Measurements from ENCODE around the gene DIS3L.
"Not testable (repeated sequence)": the region's sequence is repeated elsewhere in the genome, so short reads cannot be mapped to it uniquely, and the experiment has no call there.

DIS3L gene

DNA sequence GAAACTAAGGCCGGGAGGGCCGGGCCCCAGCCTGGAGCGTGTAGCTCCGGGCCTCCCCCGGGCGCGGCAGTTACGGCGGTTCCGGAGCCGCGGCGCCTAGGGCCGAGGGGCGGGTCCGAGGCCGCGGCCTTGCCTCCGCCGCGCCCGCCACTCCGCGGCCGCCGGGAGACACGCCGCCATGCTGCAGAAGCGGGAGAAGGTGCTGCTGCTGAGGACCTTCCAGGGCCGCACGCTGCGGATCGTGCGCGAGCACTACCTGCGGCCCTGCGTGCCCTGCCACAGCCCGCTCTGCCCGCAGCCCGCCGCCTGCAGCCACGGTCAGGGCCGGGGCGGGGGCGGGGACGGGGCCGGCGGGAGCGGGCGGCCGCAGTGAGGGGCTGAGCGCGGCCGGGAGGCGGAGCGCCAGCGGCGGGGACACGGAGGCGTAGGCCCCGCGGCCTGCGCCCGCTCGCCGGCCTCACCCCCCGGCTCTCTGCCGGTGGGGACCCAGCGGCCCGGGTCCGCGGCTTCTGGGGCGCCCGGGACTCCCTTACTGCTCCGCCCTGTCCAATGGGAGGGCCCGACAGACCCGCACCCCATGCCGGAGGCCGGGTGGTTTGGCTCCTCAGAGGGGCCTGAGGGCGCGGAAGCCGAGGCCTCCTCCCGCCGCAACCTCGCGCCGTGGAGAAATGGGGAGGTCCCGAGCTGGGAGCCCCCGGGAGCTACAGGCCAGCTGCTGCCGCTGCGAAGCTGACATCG lies at the start of gene DIS3L:
TSS of gene DIS3L (plus strand) at position 150 of the 738 bp plus-strand sequence. CDS start at position 179, 29 bp downstream.
- no peak for FAIRE-seq

DNA sequence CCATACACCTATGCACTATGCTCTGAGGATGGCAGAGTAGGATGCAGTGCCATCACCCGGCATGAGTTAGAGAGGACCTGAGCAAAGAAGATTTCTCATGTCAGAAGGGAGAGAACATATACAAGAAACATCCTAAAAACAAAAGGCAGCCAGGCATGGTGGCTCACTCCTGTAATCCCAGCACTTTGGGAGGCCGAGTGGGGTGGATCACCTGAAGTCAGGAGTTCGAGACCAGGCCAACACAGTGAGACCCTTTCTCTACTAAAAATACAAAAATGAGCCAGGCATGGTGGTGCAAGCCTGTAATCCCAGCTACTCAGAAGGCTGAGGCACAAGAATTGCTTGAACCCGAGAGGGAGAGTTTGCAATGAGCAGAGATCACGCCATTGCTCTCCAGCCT lies 47.5 kb upstream of the DIS3L start:
- not testable (repeated sequence) for FAIRE-seq

DNA sequence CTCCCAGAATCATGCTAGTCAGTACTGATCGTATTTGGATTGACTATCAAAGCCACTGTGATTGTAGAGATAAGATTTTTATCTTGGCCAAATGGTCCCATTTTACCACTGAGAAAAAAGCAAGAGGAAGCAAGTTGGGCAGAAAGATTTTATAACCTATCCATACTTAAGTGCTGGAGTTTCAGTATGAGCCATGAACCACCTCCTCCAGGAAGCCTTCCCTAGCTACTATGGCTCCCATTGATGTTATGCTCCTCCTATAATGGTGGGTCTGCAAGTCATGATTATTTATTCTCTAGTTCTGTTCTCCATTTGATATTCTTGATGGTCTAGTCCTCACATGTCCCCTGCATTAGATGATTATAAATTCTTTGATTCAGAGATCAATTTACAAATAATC lies 46.4 kb upstream of the DIS3L start:
- FAIRE-seq = no peak

DNA sequence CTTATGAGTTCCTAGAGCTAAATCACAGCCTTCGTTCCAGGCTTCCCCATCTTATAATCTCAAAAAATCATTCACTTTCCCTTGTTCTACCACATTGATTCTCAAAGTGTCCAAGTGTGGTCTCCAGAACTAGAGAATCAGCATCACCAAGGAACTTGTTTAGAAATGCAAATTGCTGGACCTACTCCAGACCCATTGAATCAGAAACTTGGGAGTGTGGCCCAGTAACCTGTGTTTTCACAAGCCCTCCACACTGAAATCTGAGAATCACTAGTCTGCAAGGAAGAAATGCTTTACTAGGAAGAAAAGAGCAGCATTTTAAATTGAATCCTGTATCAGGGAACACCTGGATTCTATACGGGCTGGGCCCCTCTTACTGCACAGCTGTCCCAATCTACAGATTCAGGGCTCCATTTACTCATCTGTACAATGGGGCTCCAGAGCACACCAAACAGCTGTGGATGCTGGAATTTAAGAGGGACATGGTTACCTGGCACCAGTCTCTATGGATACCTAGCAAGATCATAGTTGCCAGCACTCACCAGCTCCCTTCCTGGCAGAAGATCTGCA lies 43.7 kb upstream of the DIS3L start:
- FAIRE-seq = no peak

DNA sequence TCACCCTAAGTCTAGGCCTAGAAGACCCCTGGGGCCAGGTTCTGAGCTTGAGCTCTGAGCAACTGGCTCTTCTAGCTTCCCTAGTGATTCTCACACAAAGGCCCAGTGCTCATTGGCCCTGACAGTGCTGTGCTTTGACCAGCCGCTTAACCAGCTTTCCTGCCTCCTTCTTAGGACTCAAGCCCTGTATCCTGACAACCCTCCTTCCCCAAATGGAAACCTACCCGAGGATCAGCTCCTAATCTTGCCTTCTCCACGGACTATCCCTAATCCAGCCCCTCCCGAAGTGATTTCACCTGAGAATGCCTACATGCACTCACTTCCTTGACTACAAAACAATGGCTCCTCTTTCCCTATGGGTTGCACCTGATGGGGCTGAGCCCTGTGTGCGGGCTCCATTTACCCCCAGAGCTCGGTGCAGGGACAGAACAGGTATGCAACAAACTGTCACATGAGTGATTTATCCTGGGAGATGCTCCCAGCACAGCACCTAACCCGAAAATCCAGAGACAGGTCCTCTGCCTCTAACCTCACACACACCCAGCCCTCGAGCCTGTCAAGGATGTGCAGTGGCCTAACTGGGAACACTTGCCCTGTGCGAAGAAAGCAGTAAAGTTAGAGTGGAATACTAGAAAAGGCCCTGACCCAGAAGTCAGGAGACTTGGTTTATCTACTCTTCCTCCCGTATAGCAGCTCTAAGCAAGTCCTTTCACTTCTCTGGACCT lies 42.1 kb upstream of the DIS3L start:
- no peak for FAIRE-seq

DNA sequence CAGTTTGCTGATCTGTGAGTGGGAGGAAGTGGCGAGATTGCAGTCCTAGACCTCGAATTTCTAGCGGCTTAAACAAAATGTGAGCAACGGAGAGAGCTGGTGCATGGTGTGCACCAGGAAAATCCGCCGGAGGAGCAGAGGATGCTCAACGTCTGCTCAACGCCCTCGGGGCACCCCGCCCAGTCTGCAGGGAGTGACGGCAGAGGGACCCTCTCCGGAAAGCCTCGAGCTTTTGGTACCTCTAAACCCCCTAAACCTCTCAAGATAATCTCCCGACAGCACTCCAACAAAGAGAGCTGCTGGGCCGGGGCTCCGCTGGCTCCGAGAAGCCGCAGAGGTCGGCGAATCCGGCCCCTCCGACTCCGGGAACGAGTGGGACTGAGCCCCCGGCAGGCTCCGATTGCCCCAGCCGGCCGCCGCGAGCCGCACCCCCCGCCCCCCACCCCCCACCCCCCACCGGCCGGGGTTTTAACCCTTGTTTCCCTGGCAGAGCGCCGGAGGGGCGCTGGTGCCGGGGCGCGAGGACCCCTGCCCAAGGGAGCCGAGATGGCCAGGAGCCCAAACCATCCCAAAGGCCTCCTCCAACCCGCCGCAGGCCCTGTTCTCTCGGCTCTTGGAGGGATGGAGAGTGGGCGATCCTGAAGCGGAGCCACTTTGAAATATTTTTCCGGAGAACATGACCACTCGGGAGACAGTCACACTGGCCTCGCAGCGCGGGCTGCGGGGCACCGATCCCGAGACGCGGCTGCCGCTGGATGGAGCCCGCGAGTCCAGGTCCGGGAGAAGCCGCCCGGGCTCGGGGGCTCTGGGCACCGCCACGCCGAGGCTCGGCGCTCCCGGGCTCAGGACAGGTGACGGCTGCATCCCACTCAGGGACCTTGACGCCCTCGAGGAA lies 41.3 kb upstream of the DIS3L start:
- FAIRE-seq = no peak

DNA sequence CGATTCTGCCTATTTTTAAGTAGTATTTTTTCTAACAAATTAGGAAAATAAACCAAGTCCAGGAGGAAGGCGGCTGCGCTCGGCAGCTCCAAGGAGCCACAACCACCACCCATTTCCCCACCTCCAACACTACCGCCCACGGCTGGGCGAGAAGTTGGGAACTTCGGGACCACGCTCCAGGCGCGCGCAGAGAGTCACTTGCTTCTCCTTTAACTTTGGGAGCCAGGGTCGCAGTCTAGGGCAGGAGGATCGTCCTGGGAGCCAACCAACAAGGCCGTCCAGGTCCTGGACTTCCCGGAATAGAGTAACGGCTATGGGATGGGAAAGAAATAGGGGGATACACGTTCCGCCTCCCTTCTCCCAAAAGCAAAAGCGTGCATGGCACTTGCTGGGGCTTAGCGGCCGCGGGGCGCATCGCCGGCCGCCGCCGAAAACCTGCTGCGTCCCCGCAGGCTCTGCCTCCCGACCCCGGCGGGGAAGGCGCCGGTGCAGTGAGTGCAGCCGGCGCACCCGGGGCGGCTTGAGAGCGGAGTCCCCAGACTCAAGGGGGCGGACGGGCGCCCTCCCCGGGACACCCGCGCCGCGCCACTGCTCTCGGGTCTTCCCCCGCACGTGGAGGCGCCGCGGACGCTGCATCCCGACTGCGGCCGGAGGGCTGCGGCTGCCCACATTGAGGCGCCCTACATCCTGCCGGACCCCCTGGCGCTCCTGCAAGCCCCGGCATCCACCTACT lies 40.5 kb upstream of the DIS3L start:
- FAIRE-seq = no peak

DNA sequence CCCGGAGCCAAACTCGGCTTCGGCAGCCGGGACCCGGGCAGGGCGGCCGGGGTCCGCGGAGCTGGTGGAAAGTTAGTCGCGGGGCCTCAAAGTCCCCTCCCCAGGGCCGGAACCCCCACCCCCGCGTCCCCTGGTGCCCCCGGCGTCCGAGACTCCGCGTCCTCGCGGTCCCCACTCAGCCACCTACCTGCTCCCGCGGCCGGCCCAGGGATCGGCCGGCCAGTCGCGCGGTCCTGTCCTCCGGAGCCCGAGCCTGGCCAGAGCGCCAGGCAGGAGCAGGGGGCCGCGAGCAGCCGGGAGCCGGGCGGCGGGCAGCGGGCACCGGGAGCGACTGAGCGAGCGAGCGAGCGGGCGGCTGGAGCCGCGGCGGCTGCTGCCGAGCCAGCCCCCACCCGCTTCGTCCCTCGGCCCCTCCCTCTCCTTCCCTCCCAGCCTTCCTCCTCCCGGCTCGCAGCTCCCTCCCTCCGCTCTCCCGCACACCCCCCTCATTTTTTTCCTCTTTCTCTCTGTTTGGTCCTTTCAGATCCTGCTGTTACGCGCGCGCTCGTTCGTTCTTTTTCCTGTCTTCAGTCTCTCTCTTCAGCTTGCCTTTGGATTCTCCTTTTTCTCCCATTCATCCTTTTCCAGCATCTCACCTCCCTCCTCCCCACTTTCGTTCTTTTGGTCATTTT lies 39.8 kb upstream of the DIS3L start, which contains the start of gene MEGF11:
TSS of gene MEGF11 (minus strand) at position 333 of the 671 bp plus-strand sequence. CDS start 125,347 bp downstream, outside the sequence.
- no peak for FAIRE-seq

DNA sequence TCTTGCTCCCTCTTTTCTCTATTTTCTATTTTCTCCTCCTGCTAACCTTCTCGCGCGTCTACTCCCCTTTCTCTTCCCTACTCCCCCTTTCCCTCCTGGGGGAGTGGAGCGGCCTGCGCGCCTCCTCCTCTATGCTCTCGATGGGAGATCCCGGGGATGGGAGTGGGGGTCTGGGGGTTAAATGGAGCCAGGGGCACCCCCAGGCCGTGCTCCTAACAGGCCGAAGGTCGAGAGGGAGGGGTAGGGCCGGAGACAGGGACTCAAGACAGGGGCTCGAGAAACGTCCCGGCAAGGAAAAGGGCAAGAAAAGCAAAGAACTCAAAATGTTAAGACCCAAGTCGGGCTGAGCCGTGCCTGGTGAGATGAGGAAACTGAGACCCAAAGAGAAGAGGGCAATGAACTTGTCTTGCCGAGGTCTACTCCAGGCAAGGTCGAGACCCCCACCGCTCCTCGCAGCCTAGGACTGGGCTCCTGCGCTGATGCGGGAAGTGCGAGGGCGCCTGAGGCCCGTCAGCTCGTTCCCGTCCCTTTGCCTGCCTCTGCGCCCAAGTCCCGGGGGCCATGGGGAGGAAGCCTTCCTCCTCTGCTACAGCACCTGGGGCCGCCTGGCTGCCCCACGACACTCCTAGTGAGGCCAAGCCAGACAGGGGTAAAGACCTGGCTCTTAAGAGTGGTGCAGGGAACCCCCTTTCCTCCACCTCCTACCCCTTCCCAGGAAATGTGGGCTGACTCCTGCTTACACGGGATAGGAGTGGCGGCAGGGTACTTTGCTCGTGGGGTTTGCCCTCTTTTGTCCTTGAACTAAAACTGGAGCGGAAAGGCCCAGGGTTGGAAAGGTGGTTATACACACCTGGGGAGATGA lies 39.0 kb upstream of the DIS3L start:
- no peak for FAIRE-seq

DNA sequence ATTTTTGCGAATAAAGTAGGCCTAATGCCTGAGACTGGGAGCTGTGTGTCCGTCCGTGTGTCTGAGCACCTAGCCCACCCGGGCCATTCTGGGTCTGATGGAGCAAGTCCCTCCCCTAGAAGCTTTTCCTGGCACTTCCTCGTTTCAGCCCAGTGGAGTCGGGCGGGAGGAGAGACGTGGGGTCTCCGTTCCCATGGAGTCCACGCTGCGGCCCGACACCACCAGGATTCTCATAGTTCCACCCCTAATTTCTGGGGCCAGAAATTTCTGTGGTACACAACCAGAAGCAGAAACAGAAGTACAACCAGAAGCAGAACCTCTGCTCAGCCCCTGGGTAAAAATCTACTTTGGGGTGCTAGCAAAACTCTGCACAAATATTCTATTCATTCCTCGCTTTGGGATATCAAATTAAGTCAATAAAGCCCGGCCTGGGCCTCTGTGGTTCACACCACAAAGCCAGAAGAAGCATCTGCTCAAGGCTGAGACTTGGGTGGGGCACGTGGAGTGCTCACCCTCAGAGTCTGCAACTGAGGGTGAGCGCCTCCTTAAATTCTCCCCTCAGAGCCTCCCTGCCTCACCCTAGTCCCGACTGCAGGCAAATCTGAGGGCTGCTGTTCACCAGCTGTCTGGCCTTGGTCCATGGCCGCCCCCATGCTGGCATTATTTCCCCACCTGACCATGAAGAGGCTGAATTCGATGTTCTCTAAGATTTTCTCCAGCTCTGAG lies 38.3 kb upstream of the DIS3L start:
- FAIRE-seq = no peak

DNA sequence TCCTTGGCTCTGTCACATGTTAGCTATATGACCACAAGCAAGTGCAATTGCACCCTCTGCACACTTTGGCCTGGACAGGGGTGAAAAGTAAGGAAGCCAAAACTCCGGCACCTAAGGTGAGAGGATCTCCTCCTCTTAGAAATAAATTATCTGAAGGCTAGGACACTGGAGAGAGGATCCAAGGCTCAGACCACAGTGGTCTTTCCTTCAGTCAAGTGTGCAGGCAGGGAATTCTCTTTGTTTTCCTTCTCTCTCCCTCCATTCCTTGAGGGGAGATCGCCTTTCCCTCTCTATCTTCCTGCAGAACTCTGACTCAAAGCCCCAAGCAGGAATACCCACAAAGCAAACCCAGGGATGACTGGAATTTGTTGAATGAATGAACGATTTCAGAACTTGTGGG lies 36.7 kb upstream of the DIS3L start:
- FAIRE-seq = no peak

DNA sequence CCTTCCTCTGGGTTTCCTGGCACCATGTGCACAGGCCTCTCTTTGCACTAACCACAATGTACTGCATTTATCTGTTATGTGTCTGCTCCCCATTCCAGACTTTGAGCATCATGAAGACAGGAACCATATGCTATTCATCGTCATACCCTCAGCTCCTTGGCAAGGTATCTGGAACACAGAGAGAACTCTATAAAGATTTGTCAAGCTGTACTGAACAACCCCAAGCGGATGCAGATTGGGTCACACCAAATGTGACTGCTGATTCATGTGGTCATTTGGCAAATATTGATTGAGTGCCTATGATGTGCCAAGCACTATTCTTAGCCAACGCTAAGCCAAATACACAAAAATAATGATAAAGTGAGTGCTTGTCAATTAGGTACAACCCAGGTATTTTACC lies 32.3 kb upstream of the DIS3L start:
- no peak for FAIRE-seq

DNA sequence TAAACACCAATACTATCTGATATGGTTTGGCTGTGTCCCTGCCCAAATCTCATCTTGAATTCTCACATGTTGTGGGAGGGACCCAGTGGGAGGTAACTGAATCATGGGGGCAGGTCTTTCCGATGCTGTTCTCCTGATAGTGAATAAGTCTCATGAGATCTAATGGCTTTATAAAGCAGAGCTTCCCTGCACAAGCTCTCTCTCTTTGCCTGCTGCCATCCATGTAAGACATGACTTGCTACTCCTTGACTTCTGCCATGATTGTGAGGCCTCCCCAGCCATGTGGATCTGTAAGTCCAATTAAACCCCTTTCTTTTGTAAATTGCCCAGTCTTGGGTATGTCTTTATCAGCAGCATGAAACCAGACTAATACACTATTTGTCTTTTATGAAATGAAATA lies 30.5 kb upstream of the DIS3L start:
- not testable (repeated sequence) for FAIRE-seq

DNA sequence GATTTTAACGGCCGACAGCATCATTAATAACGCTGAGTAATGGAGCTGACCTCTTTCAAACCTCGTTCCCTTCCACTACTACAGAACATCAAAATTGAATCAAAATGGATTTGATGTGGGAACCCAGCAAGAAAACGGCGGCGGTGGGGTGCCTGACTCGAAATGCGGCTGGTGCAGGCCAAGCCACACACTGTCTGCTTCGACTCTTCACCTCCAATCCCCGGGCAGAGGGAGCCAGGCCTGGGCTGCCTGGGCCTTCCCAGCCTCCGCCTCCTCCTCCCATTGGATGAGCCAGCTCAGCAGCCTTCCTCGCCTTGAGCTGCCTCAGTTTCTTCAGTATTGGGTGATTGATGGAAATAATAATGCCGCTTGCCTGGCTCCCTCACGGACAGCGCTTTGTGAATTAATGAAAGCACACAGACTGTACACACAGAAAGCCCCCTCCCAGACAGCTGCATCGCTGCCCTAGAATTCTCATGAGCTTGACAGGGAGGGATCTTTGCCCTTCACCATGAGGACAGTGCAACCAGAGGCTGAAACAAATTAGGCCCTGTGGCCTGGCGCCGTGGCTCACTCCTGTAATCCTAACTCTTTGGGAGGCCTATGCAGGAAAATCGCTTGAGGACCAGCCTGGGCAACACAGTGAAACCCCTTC lies 28.4 kb upstream of the DIS3L start:
- FAIRE-seq = no peak

DNA sequence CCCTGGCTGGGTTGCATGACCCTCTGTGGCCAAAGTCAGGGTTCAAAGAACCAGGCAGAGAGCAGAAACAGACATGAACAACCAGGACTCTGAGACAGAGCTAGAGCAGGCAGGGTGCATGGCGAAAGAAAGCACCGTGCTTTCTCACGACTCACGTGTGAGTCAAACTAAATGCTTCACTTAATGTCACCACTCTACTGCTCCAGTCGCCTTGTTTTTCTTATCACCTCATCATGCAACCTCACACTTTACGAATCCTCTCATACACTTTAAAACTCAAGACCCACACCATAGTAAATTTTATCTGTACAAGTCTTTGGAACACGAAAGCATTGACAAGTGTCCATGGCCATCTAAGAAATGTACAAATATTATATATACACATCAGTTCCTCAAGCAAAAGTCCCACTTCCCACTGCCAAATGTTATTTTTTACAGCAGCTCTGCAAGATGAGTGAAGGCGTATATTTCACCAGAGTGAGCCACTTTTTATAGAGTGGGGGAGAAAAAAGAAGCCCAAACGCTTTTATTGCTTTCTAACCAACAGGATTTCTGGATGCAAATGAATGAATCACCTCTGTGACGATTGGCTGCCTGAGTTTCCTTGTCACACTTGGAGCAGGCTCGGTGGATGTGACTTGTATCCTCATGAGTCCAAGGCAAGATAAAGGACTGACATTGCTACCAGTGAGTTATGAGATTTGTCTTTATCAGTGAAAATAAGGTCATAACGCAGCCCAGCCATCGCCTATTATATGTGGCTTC lies 23.9 kb upstream of the DIS3L start:
- FAIRE-seq = no peak

DNA sequence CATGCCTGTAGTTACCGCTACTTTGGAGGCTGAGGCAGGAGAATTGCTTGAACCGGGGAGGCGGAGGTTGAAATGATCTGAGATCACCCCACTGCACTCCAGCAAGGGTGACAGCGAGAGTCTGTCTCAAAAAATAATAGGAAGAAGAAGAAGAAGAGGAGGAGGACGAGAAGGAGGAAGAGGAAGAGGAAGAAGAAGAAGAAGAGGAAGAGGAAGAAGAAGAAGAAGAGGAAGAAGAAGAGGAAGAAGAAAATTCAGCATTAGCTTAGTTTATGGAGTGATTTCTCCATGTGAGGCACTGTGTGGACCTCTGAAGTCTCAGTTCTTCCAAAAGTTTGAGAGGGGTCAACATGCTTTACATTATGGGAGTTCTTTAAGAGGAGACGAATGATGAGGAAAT lies 22.4 kb upstream of the DIS3L start:
- no peak for FAIRE-seq

DNA sequence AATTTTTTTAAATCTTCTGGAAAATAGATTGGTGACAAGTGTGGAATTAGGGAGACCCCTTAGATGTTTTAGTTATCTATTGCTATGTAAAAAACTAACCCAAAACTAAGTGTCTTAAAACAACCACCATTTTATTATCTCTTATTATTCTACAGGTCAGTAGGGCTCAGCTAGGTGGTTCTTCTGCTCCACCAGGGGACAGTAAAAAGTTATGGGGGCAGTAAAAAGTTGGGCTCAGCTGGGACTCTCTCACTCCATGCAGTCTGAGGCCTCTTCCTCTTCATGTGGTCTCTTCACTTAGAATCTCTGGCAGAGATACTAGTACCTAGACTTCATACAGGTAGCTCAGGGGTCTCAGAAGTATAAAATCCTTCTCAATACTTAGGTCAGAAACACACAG lies 18.0 kb upstream of the DIS3L start:
- FAIRE-seq = no peak

DNA sequence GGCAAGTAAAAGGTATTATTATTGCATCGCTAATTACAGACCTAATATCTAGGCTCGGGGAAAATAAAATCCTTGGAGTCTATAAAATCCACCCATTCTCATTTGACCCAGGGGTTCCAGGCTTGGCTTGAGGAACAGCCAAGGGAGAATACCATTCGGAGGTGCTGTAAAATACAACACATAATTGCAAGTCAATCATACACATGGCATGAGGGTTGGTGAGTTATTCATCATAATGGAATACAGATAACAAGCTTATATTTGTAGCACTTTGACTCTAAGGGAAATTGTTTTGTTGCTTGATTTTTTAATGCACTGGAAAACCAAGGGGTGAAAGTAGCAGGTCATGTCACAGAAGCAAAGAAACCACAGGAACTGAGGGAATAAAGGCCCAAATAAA lies 16.8 kb upstream of the DIS3L start:
- no peak for FAIRE-seq

DNA sequence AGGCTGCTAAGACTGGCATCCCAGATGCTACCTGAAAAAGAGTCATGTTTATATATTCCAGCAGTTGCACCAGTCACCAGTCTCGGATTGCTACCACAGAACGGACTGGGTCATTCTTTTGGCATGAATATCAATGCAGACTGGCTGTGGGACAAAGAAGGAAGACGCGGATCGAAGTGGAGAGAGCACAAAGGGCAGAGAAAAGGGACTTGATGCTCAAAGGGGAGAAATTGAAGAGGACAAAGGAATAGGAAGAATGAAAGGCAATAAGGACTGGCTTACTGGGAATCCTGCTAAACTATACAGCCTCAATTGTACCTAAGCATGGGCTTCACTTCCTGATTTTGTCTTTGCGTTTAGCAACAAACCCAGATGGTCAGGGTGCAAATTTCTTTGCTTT lies 15.3 kb upstream of the DIS3L start:
- no peak for FAIRE-seq

Data from A204.1 (cell line).